Transverse colon (tissue), 4 donors: ENCODE results near the gene ZCCHC4. TPM values are rescaled to one million over a fixed set of nuclear protein-coding genes. Genes with fewer than 3 reads are reported as not detected.

Experiments used
- DNase-seq: peaks from one replicate; pipeline ENCODE4 v3.0.0-alpha.2; 2019
- H3K27ac ChIP-seq, 4 donors: fragments of 200-600 bp; sonication (generic); 2 replicates each; pipeline ENCODE4 v1.5.1; 2016 to 2018; ENCODE audit warnings: inconsistent platforms in 4 of 4
- H3K27me3 ChIP-seq: fragments of 200-600 bp; sonication (generic); 2 replicates; pipeline ENCODE4 v1.5.1; 2017; ENCODE audit warnings: inconsistent platforms
- H3K36me3 ChIP-seq, 4 donors: fragments of 200-600 bp; sonication (generic); 2 replicates each; pipeline ENCODE4 v1.5.1; 2017 to 2019; ENCODE audit warnings: inconsistent platforms in 4 of 4
- H3K4me1 ChIP-seq, 4 donors: fragments of 200-600 bp; sonication (generic); 2 replicates each; pipeline ENCODE4 v1.5.1; 2017 to 2020; ENCODE audit warnings: inconsistent platforms in 4 of 4
- H3K4me3 ChIP-seq, 4 donors: fragments of 200-600 bp; sonication (generic); 1 replicate in 1 of 4; 2 replicates in 3 of 4; pipeline versions ENCODE4 v1.5.1 to v1.6.1; 2017 to 2019; ENCODE audit warnings: inconsistent platforms in 4 of 4
- H3K9me3 ChIP-seq, 2 donors: fragments of 200-600 bp; sonication (generic); 2 replicates each; pipeline ENCODE4 v1.5.1; 2017 to 2019; ENCODE audit warnings: inconsistent platforms in 2 of 2
- CTCF ChIP-seq, 5 experiments: fragments of 200-600 bp in 3 of 5; fragments of 450-650 bp in 2 of 5; sonication (generic) in 3 of 5; IDR thresholded peaks; 1 replicate in 2 of 5; 2 replicates in 3 of 5; pipeline ENCODE4 v1.5.1; 2016 to 2017; ENCODE audit warnings: antibody characterized with exemption in 5 of 5, inconsistent platforms in 3 of 5, mild to moderate bottlenecking in 2 of 5, moderate library complexity in 1 of 5
- EP300 ChIP-seq: sonication (generic); formaldehyde crosslinking; IDR thresholded peaks from one replicate; pipeline ENCODE4 v1.6.1; 2017; ENCODE audit warnings: antibody characterized with exemption, low read depth
- POLR2A ChIP-seq: fragments of 450-650 bp; IDR thresholded peaks from one replicate; pipeline ENCODE4 v1.6.1; 2016; ENCODE audit warnings: antibody characterized with exemption, mild to moderate bottlenecking, moderate library complexity
- POLR2AphosphoS5 ChIP-seq, 3 donors: sonication (generic); formaldehyde crosslinking; IDR thresholded peaks; one replicate each; pipeline ENCODE4 v1.6.1; 2016; ENCODE audit warnings: antibody characterized with exemption in 3 of 3
- WGBS, 2 donors: methylation state at CpG; one replicate each; pipeline ENCODE4 v1.1.5; 2018; ENCODE audit warnings: low coverage in 1 of 2; 5-methylcytosine and 5-hydroxymethylcytosine counted together
- in situ Hi-C, 4 donors: fragments of 200-750 bp; cut with MboI; loops; one replicate each; pipeline versions ENCODE4 v1.15.0 to v1.15.1; 2017; ENCODE audit warnings: low sequenced_read_pairs in 3 of 4, low pct_ligation_motif_present in 1 of 4, low pct_unique_long_range_greater_than_20kb in 1 of 4
- intact Hi-C: fragments of 100-400 bp; cut with DNase I; formaldehyde crosslinking; loops from one replicate; pipeline ENCODE4 v1.15.1; 2023; ENCODE audit warnings: low total_unique reads
- total RNA-seq, 4 donors: library from RNA; depleted of rRNA; stranded (reverse); fragments of >200 nt; gene quantifications; one replicate each; pipeline ENCODE4 v1.1.0, GENCODE V29; 2016

ZCCHC4 gene
- total RNA-seq, 4 donors from 2014 or later: 11.2 to 21.7 (median 14.3) TPM

DNA sequence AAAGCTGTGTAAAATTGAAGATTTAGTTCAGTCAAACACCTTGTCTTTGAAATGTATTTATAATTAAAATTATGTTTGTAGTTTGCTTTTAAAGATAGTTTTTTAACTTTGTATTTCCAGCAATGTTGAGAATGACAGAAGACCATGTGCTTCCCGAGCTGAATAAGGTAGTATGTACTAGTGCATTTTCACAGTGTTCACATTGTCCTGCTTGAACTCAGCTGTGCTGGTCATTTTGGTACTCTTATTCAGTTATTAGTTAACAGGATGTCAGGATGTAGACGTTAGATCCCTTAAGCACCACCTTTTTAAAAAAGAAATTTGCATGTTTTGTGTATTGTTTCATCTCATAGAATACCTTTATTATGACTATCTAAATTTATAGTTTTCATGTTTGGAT, 92.9 kb downstream of the ZCCHC4 start:
- H3K27ac ChIP-seq: no peak overlapping the region
- H3K4me3 ChIP-seq: no peak overlapping the region
- no peak for DNase-seq
- in situ Hi-C loops: no loop called here
- WGBS, 2 donors: 75 to 80% methylated on average over 1 to 2 of the region's 2 CpGs
- peaks cover 0 to 72% (median 36%) of the 10 kb centered on the region in 4 donors for H3K36me3 ChIP-seq
- intact Hi-C loops: no loop called here
- no peaks in the 10 kb centered on the region for H3K9me3 ChIP-seq
- no peak for TF ChIP-seq POLR2AphosphoS5 (IDR thresholded peaks at IDR 0.05)
- no peak for TF ChIP-seq EP300
- TF ChIP-seq POLR2A: no peak
- H3K27me3 ChIP-seq: no peaks in the 10 kb centered on the region
- no peaks in the 10 kb centered on the region for H3K4me1 ChIP-seq

GRCh38 chr4:25406081-25406692, 93.6 kb downstream of the ZCCHC4 start:
- WGBS, 2 donors: 91 to 92% methylated on average over 4 to 5 of the region's 5 CpGs
- Histone ChIP-seq H3K4me1 (no peaks in the 10 kb centered on the region), H3K4me3 (no peak overlapping the region), H3K27ac (no peak overlapping the region), H3K27me3 (no peaks in the 10 kb centered on the region), H3K36me3 (peaks cover 0 to 79% (median 39%) of the 10 kb centered on the region in 4 donors), H3K9me3 (no peaks in the 10 kb centered on the region)
- TF ChIP-seq POLR2AphosphoS5 (IDR thresholded peaks at IDR 0.05) (no peak), EP300 (no peak), POLR2A (no peak), CTCF (IDR thresholded peaks at IDR 0.05) (no peak)
- no peak for DNase-seq
- intact Hi-C loops: no loop called here
- in situ Hi-C loops: no loop called here

DNA sequence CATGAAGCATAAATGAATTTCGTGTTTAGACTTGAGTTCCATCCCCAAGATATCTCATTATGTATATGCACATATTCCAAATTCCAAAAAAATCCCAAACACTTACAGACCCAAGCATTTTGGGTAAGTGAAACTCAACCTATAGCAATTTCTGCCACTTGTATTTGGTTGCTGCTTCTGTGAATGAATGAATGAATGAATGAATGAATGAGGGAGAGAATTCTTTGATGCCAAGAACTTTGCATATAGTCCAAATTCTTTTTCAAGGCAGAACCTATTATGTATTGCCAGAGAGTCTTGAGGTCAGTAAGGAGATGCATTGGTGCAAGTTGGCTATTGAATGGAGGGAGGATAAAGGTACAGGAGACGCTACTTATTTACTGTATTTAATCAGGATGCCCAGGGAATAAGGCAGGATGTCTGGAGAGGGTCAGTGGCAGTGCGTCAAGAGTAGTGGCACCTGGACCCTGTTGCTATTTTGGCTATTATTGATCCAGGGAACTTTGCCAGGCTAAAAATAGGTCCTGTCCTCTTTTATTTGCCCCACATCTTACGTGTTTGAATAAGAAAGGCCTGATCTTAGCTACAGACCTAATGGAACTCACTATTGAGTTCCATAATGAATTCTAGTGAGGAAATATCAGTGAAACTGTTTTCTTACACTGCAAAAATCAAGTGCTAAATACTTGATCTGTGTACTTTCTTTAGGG, 98.4 kb downstream of the ZCCHC4 start:
- intact Hi-C loops (no loop called here), in situ Hi-C loops (no loop called here)
- no peaks in the 10 kb centered on the region for H3K9me3 ChIP-seq
- H3K27ac ChIP-seq: no peak overlapping the region
- TF ChIP-seq POLR2AphosphoS5 (IDR thresholded peaks at IDR 0.05) (no peak), POLR2A (no peak)
- no peaks in the 10 kb centered on the region for H3K27me3 ChIP-seq
- H3K4me3 ChIP-seq: no peak overlapping the region
- no peaks in the 10 kb centered on the region for H3K4me1 ChIP-seq
- DNase-seq: no peak
- peaks cover 0 to 90% (median 30%) of the 10 kb centered on the region in 4 donors for H3K36me3 ChIP-seq
- 89 to 93% methylated on average over 3 to 4 of the region's 4 CpGs for WGBS, 2 donors

DNA sequence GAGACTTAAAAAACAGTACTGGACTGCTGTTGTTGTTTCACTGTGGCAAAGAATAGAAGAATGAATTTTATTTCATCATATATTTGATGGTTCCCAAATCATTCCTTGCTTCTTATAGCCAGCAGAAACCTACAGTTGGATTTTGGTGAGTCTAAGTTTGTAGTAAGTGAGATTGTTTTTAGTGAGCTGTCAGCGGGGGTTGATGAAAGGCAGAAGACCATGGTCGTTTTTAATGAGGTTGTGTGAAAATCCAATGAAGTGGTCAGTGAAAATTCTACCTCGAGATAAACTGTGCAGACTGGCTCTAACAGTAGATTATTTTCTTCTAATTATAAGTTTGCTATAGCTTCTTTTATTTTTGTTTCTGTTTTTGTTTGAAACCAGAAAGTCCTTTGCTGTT, 100.7 kb downstream of the ZCCHC4 start:
- TF ChIP-seq POLR2AphosphoS5 (IDR thresholded peaks at IDR 0.05): no peak
- TF ChIP-seq CTCF (IDR thresholded peaks at IDR 0.05): no peak
- TF ChIP-seq EP300: no peak
- no peak for TF ChIP-seq POLR2A
- intact Hi-C loops: no loop called here
- Histone ChIP-seq H3K36me3 (peaks cover 0 to 92% (median 31%) of the 10 kb centered on the region in 4 donors), H3K27me3 (no peaks in the 10 kb centered on the region), H3K4me3 (no peak overlapping the region), H3K9me3 (no peaks in the 10 kb centered on the region), H3K4me1 (no peaks in the 10 kb centered on the region), H3K27ac (no peak overlapping the region)
- DNase-seq: no peak
- in situ Hi-C loops: no loop called here
- WGBS, 2 donors: 57 to 78% methylated on average over 3 of the region's 3 CpGs

DNA sequence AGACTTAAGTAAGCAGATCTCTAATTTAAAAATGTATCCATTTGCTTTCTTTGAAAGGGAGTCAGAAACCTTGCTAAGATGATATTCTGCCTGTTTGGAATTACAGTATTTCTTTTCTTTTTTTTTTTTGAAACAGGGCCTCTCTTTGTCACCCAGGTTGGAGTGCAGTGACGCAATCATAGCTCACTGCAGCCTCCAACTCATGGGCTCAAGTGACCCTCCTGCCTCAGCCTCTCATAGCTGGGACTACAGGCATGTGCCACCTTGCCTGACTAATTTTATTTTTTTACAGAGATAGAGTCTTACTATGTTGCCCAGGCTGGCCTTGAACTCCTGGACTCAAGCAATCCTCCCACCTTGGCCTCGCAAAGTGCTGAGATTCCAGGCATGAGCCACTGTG, 104.4 kb downstream of the ZCCHC4 start:
- Histone ChIP-seq H3K9me3 (no peaks in the 10 kb centered on the region), H3K36me3 (peaks cover 0 to 65% (median 20%) of the 10 kb centered on the region in 4 donors), H3K4me1 (peaks cover 0 to 7% (median 5%) of the 10 kb centered on the region in 4 donors), H3K27ac (no peak overlapping the region), H3K27me3 (no peaks in the 10 kb centered on the region), H3K4me3 (no peak overlapping the region)
- no peak for DNase-seq
- intact Hi-C loops (no loop called here), in situ Hi-C loops (no loop called here)
- 95 to 100% methylated on average over 1 to 2 of the region's 2 CpGs for WGBS, 2 donors
- TF ChIP-seq EP300: no peak
- no peak for TF ChIP-seq POLR2A
- TF ChIP-seq CTCF (IDR thresholded peaks at IDR 0.05): no peak
- no peak for TF ChIP-seq POLR2AphosphoS5 (IDR thresholded peaks at IDR 0.05)
